Astrocyte (in vitro differentiated cells and primary cell): ENCODE measurements around the gene GMDS.

ENCODE experiments used
- EZH2 ChIP-seq: IDR thresholded peaks from 2 replicates; pipeline ENCODE4 v1.6.1; 2012; ENCODE audit warnings: mild to moderate bottlenecking, low read length, inconsistent platforms; ENCODE audit not compliant: insufficient read depth
- TF ChIP-seq, protein P1 (sequence below): IDR thresholded peaks from 2 replicates; pipeline ENCODE4 v1.5.1; 2011; ENCODE audit warnings: low read depth, mild to moderate bottlenecking, inconsistent platforms, low read length, moderate library complexity; ENCODE audit not compliant: insufficient read depth

GRCh38 chr6:1618311-1619097, 626.9 kb downstream of the GMDS start:
- TF ChIP-seq, protein P1, sequence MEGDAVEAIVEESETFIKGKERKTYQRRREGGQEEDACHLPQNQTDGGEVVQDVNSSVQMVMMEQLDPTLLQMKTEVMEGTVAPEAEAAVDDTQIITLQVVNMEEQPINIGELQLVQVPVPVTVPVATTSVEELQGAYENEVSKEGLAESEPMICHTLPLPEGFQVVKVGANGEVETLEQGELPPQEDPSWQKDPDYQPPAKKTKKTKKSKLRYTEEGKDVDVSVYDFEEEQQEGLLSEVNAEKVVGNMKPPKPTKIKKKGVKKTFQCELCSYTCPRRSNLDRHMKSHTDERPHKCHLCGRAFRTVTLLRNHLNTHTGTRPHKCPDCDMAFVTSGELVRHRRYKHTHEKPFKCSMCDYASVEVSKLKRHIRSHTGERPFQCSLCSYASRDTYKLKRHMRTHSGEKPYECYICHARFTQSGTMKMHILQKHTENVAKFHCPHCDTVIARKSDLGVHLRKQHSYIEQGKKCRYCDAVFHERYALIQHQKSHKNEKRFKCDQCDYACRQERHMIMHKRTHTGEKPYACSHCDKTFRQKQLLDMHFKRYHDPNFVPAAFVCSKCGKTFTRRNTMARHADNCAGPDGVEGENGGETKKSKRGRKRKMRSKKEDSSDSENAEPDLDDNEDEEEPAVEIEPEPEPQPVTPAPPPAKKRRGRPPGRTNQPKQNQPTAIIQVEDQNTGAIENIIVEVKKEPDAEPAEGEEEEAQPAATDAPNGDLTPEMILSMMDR, result no peak
- TF ChIP-seq EZH2, result no peak
